Epithelial cell of proximal tubule (primary cell): ENCODE data around the gene KCNK4. TPM values are rescaled to one million over a fixed set of nuclear protein-coding genes. Genes with fewer than 3 reads are reported as not detected.
A peak's percentile ranks its signal among the peaks of the same experiment; 100 is the strongest.

Source experiments
- DNase-seq: peaks from one replicate; pipeline ENCODE4 v3.0.0-alpha.2; 2011; ENCODE audit warnings: low read depth
- H3K4me3 ChIP-seq: 2 replicates; pipeline ENCODE4 v1.5.1; 2011; ENCODE audit warnings: low read depth, mild to moderate bottlenecking, low read length
- total RNA-seq: library from RNA; depleted of rRNA; stranded (reverse); fragments of >200 nt; gene quantifications from 2 replicates; pipeline ENCODE4 v1.2.3, GENCODE V29; 2015
- TF ChIP-seq, protein P1 (sequence below): conservative IDR thresholded peaks from 2 replicates; pipeline ENCODE4 v1.5.1; 2012; ENCODE audit warnings: low read depth, mild to moderate bottlenecking, low read length

KCNK4 gene
- total RNA-seq, 1 donor from 2014 or later, result not detected

DNA sequence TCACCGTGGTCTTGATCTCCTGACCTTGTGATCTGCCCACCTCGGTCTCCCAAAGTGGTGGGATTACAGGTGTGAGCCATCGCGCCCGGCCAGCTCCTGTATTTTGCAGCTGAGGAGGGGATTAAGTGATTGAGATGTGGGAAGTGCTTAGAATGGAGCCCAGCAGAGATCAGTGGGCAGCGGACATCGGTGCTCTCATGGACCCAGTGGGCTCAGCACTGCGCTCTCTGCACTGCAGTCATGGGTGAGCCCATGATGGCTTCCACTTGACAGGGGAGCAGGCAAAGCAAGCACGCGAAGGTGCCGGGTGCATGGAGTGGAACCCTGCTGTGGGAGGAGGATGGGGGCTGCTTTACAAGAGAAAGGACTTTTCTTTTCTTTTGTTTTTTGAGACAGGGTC, 39.8 kb downstream of the KCNK4 start:
- no peak for DNase-seq
- H3K4me3 ChIP-seq, result no peak overlapping the region
- TF ChIP-seq, protein P1, sequence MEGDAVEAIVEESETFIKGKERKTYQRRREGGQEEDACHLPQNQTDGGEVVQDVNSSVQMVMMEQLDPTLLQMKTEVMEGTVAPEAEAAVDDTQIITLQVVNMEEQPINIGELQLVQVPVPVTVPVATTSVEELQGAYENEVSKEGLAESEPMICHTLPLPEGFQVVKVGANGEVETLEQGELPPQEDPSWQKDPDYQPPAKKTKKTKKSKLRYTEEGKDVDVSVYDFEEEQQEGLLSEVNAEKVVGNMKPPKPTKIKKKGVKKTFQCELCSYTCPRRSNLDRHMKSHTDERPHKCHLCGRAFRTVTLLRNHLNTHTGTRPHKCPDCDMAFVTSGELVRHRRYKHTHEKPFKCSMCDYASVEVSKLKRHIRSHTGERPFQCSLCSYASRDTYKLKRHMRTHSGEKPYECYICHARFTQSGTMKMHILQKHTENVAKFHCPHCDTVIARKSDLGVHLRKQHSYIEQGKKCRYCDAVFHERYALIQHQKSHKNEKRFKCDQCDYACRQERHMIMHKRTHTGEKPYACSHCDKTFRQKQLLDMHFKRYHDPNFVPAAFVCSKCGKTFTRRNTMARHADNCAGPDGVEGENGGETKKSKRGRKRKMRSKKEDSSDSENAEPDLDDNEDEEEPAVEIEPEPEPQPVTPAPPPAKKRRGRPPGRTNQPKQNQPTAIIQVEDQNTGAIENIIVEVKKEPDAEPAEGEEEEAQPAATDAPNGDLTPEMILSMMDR, result no peak

DNA sequence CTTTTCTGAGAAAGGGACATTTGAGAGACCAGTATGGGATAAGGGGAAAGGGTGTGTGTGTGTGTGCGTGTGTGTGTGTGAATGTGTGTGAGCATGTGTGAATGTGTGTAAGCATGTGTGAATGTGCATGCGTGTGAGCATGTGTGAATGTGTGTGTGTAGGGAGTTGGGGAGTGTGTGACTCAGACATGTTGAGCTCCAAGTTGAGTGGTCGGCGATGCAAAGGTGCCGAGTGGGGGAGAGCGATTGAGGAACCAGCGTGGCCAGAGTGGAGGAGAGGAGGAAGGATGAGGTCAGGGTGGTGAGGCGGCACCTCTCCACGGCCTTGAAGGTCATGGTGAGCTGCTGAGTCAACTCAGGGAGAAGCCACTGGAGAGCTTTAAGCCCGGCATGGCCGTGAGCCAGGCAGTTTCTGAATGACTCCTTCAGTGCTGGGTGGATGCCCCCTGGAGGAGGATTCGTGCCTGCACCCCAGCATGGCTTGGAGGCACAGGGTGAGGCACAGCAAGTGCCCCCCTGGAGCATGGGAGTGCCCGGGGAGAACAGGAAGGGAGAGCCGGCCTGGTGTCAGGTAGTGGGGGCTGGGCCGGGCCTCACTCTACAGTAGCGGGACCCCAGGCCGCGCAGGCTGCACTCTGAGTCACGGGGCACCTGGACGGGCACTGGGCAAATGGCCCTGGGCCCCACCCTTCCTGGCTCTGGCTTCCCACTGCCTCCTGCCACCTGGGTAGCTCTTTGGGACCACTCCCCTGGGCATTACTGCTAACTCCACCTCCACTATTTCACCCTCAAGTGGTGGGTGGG, 40.7 kb downstream of the KCNK4 start:
- TF ChIP-seq, protein P1, result peak; percentile 83
- peak; percentile 64 for DNase-seq
- peak overlapping the region; percentile 23 for H3K4me3 ChIP-seq

- H3K4me3 ChIP-seq, result no peak overlapping the region
- TF ChIP-seq, protein P1, result no peak
- DNase-seq, result no peak
Observed at GRCh38 chr11:64333556-64333955, 42.5 kb downstream of the KCNK4 start.

DNA sequence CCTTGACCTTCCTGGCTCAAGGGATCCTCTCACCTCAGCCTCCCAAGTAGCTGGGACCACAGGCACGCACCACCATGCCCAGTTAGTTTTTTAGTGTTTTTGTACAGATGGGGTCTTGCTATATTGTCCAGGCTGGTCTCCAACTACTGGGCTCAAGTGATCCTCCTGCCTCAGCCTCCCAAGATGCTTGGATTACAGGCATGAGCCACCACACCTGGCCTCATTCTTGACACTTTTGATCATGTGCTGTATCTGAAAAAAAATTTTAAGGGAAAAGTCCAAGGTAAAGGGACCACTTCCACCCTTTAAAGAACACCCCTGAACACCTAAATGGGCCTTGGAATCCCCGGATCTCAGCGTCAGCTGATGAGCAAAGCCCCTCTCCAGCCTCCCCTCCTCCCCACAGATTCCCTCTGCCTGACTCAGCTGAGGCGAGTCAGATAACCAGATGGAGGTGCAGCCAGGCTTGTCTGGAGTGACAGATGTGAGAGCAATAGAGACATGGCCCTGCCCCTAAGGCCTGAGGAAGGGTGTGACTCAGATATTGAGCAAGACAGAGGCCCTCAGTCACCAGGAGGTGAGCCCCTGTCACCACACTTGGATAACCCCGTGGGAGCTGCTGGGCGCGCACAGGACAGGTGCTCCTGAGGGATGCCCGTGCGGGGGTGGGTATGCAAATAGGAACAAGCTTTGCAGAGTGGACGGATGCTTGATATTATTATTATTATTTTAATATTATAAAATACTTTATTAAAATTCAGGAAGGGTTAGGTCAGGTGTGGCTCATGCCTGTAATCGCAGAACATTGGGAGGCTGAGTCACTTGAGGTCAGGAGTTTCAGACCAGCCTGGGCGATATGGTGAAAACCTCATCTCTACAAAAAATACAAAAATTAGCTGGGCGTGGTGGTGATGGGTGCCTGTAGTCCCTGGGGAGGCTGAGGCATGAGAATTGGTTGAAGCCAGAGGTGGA, 43.9 kb downstream of the KCNK4 start:
- TF ChIP-seq, protein P1, result no peak
- DNase-seq, result peak; percentile 95
- no peak overlapping the region for H3K4me3 ChIP-seq

DNA sequence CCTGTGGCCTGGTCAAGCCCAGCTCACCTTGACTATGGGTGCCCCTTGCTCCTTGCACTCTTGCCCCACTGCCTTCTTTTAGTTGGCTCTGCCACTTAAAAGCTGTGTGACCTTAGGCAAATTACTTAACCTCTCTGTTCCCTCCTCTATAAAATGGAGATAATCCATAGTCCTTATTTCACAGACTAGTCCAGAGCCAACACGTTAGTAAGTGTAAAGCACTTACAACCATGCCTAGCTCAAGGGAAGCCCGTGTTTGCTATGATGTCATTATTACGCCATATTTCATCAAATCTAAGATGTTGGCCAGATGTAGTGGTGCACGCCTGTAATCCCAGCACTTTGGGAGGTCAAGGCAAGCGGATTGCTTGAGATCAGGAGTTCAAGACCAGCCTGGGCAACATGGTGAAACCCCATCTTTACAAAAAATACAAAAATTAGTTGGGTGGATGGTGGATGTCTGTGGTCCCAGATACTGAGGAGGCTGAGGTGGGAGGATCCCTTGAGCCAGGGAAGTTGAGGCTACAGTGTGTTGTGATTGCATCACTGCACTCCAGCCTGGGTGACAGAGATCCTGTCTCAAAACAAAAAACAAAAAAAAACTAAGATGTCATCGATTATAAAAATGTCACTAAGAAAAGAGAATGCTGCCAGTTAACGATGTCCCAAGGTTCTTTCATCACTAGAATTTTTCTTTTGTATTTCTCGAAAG, 46.6 kb downstream of the KCNK4 start:
- TF ChIP-seq, protein P1, result no peak
- no peak for DNase-seq
- no peak overlapping the region for H3K4me3 ChIP-seq

DNA sequence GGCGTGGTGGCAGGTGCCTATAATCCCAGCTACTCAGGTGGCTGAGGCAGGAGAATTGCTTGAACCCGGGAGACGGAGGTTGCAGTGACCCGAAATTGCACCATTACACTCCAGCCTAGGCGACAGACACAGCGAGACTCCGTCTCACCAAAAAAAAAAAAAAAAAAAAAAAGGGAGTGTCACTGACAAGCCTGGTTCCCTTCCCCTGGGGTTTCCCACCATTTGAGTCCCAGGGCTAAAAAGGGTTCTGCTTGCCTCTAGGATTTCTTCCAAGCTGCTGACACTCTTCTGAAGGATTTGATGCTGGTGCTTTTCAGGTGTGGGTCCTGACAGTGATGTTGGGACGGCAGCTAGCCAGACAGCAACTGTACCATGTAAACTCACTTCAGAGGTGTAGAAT, 47.6 kb downstream of the KCNK4 start:
- no peak overlapping the region for H3K4me3 ChIP-seq
- TF ChIP-seq, protein P1, result no peak
- no peak for DNase-seq
